22Rv1 (cell line): Measurements from ENCODE around the gene C6orf136.

Experiments used
- ZFX ChIP-seq: fragments of 450-650 bp; IDR thresholded peaks from 2 replicates; pipeline ENCODE4 v1.6.1; 2017; ENCODE audit warnings: antibody characterized with exemption, borderline replicate concordance
- TF ChIP-seq, protein P1 (sequence below): fragments of 450-650 bp; IDR thresholded peaks from 2 replicates; pipeline ENCODE4 v1.5.1; 2017; ENCODE audit warnings: mild to moderate bottlenecking

DNA sequence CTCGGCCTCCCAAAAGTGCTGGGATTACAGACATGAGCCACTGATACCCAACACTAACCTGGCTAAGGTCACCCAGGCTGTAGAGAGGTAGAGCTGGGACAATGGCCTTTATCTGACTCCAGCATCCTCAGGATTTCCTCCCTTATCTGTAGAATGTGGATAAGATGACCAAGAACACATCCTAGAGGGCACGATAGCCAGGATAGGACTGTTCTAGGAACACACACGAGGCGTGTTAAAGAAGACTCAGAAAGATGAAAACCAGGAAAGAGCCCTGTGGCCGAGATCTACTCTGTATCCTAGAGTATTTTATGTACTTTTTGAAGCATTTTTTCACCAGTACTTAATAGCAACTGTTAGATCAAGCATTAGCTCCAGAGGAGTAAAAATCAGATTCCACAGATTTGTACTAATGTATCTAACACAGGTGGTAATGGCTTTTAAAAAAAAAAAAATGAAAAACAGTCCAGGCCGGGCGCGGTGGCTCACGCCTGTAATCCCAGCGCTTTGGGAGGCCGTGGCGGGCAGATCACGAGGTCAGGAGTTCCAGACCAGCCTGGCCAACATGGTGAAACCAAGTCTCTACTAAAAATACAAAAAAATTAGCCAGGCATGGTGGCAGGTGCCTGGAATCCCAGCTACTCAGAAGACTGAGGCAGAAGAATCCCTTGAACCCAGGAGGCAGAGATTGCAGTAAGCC is 47.2 kb upstream of the C6orf136 start:
- TF ChIP-seq, protein P1, sequence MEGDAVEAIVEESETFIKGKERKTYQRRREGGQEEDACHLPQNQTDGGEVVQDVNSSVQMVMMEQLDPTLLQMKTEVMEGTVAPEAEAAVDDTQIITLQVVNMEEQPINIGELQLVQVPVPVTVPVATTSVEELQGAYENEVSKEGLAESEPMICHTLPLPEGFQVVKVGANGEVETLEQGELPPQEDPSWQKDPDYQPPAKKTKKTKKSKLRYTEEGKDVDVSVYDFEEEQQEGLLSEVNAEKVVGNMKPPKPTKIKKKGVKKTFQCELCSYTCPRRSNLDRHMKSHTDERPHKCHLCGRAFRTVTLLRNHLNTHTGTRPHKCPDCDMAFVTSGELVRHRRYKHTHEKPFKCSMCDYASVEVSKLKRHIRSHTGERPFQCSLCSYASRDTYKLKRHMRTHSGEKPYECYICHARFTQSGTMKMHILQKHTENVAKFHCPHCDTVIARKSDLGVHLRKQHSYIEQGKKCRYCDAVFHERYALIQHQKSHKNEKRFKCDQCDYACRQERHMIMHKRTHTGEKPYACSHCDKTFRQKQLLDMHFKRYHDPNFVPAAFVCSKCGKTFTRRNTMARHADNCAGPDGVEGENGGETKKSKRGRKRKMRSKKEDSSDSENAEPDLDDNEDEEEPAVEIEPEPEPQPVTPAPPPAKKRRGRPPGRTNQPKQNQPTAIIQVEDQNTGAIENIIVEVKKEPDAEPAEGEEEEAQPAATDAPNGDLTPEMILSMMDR = no peak
- TF ChIP-seq ZFX = no peak
